Body of pancreas (tissue), 4 donors: Measurements from ENCODE around the gene TMEM131L. TPM values are rescaled to one million over a fixed set of nuclear protein-coding genes. Genes with fewer than 3 reads are reported as not detected.

Experiments
- ATAC-seq: fragments of 150-250 bp; one replicate; pipeline ENCODE4 v1.9.1; 2016
- DNase-seq, 4 donors: peaks; one replicate each; pipeline ENCODE4 v3.0.0-alpha.2; 2019
- H3K27ac ChIP-seq, 4 donors: fragments of 200-600 bp; sonication (generic); 1 replicate in 3 of 4; 2 replicates in 1 of 4; pipeline versions ENCODE4 v1.5.1 to v1.6.1; 2016 to 2019; ENCODE audit warnings: mild to moderate bottlenecking in 1 of 4, mixed read lengths in 1 of 4, moderate library complexity in 1 of 4
- H3K27me3 ChIP-seq, 2 donors: fragments of 200-600 bp; sonication (generic); one replicate each; pipeline ENCODE4 v1.6.0; 2016; ENCODE audit warnings: mild to moderate bottlenecking in 1 of 2
- H3K36me3 ChIP-seq, 2 donors: fragments of 200-600 bp; sonication (generic); replicated peaks in 1 of 2; 2 replicates each; pipeline ENCODE4 v1.5.1; 2016; ENCODE audit warnings: low read depth in 2 of 2; ENCODE audit not compliant: insufficient read depth in 1 of 2
- H3K4me1 ChIP-seq: fragments of 200-600 bp; sonication (generic); one replicate; pipeline ENCODE4 v1.6.0; 2016
- H3K4me3 ChIP-seq, 2 donors: fragments of 200-600 bp; sonication (generic); 1 replicate in 1 of 2; 2 replicates in 1 of 2; pipeline ENCODE4 v1.5.1; 2016 to 2019
- H3K9me3 ChIP-seq, 3 donors: fragments of 200-600 bp; sonication (generic); 1 replicate in 2 of 3; 2 replicates in 1 of 3; pipeline ENCODE4 v1.5.1; 2016
- POLR2A ChIP-seq, 3 donors: fragments of 450-650 bp; IDR thresholded peaks; one replicate each; pipeline ENCODE4 v1.6.1; 2016; ENCODE audit warnings: antibody characterized with exemption in 3 of 3, mild to moderate bottlenecking in 2 of 3
- WGBS, 2 donors: methylation state at CpG; one replicate each; pipeline ENCODE4 v1.1.5; 2017; 5-methylcytosine and 5-hydroxymethylcytosine counted together
- intact Hi-C: fragments of 100-400 bp; cut with DNase I; formaldehyde crosslinking; loops from one replicate; pipeline ENCODE4 v1.15.1; 2023
- total RNA-seq, 2 donors: library from RNA; depleted of rRNA; stranded (reverse); fragments of >200 nt; gene quantifications; one replicate each; pipeline ENCODE4 v1.1.0, GENCODE V29; 2016
- TF ChIP-seq, protein P1 (sequence below), 7 experiments: fragments of 450-650 bp in 4 of 7; fragments of 200-600 bp in 3 of 7; sonication (generic) in 3 of 7; IDR thresholded peaks; one replicate each; pipeline ENCODE4 v1.5.1; 2016 to 2019; ENCODE audit warnings: antibody characterized with exemption in 7 of 7

TMEM131L gene
- total RNA-seq, 2 donors from 2014 or later, result 47.1 to 63.6 TPM

GRCh38 chr4:153472122-153473037 lies 6.2 kb downstream of the TMEM131L start:
- Histone ChIP-seq H3K36me3 (peaks cover 2 to 6% of the 10 kb centered on the region in 2 donors), H3K9me3 (no peaks in the 10 kb centered on the region), H3K27me3 (no peaks in the 10 kb centered on the region), H3K4me3 (no peak overlapping the region), H3K27ac (peak overlapping the region; percentile 36 to 69 (median 52)), H3K4me1 (peaks cover 49% of the 10 kb centered on the region)
- no peak for TF ChIP-seq POLR2A (IDR thresholded peaks at IDR 0.05)
- TF ChIP-seq, protein P1, sequence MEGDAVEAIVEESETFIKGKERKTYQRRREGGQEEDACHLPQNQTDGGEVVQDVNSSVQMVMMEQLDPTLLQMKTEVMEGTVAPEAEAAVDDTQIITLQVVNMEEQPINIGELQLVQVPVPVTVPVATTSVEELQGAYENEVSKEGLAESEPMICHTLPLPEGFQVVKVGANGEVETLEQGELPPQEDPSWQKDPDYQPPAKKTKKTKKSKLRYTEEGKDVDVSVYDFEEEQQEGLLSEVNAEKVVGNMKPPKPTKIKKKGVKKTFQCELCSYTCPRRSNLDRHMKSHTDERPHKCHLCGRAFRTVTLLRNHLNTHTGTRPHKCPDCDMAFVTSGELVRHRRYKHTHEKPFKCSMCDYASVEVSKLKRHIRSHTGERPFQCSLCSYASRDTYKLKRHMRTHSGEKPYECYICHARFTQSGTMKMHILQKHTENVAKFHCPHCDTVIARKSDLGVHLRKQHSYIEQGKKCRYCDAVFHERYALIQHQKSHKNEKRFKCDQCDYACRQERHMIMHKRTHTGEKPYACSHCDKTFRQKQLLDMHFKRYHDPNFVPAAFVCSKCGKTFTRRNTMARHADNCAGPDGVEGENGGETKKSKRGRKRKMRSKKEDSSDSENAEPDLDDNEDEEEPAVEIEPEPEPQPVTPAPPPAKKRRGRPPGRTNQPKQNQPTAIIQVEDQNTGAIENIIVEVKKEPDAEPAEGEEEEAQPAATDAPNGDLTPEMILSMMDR (IDR thresholded peaks at IDR 0.05), result no peak
- 69 to 80% methylated on average over 5 of the region's 5 CpGs for WGBS, 2 donors
- no peak for ATAC-seq
- intact Hi-C loops, result no loop called here
- DNase-seq, result no peak

DNA sequence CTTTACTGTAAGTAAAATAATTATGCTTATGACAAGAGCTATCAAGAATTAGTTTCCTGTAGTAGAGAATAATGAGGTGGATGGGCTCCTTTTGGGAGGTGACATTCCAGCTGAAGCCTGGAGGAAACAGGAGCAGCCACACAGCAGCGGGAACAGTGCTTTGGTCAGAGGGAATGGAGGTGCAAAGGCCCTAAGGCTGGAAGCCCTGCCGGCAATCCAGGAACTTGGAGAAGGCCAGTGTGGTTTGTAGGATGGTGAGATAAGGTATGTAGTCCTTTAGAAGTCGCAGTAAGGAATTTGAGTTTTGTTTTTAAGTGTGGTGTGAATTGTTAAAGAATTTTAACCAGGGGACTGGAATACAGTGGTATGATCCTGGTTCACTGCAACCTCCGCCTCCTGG lies 8.1 kb downstream of the TMEM131L start:
- 91 to 97% methylated on average over 4 of the region's 4 CpGs for WGBS, 2 donors
- intact Hi-C loops, result no loop called here
- peaks cover 2 to 6% of the 10 kb centered on the region in 2 donors for H3K36me3 ChIP-seq
- TF ChIP-seq POLR2A (IDR thresholded peaks at IDR 0.05), result no peak
- TF ChIP-seq, protein P1 (IDR thresholded peaks at IDR 0.05), result no peak
- H3K4me3 ChIP-seq, result no peak overlapping the region
- H3K27ac ChIP-seq, result no peak overlapping the region
- DNase-seq, result no peak
- ATAC-seq, result no peak
- H3K9me3 ChIP-seq, result no peaks in the 10 kb centered on the region
- H3K27me3 ChIP-seq, result no peaks in the 10 kb centered on the region
- H3K4me1 ChIP-seq, result peaks cover 37% of the 10 kb centered on the region

- H3K4me1 ChIP-seq, result peaks cover 13% of the 10 kb centered on the region
- peaks cover 0 to 6% of the 10 kb centered on the region in 2 donors for H3K36me3 ChIP-seq
- H3K4me3 ChIP-seq, result no peak overlapping the region
- intact Hi-C loops, result no loop called here
- no peak overlapping the region for H3K27ac ChIP-seq
- no peak for DNase-seq
- no peaks in the 10 kb centered on the region for H3K27me3 ChIP-seq
- H3K9me3 ChIP-seq, result no peaks in the 10 kb centered on the region
- 56 to 63% methylated on average over 8 of the region's 8 CpGs for WGBS, 2 donors
- TF ChIP-seq, protein P1 (IDR thresholded peaks at IDR 0.05), result no peak
- TF ChIP-seq POLR2A (IDR thresholded peaks at IDR 0.05), result no peak
- ATAC-seq, result no peak
Observed at GRCh38 chr4:153476829-153477574, 10.8 kb downstream of the TMEM131L start.

GRCh38 chr4:153479101-153479500 lies 12.9 kb downstream of the TMEM131L start:
- peaks cover 11% of the 10 kb centered on the region for H3K4me1 ChIP-seq
- no peak overlapping the region for H3K4me3 ChIP-seq
- WGBS, 2 donors, result 72 to 79% methylated on average over 3 of the region's 3 CpGs
- intact Hi-C loops, result no loop called here
- H3K9me3 ChIP-seq, result no peaks in the 10 kb centered on the region
- no peak for TF ChIP-seq POLR2A (IDR thresholded peaks at IDR 0.05)
- TF ChIP-seq, protein P1 (IDR thresholded peaks at IDR 0.05), result no peak
- no peak for DNase-seq
- no peak for ATAC-seq
- H3K36me3 ChIP-seq, result peaks cover 0 to 6% of the 10 kb centered on the region in 2 donors
- no peaks in the 10 kb centered on the region for H3K27me3 ChIP-seq
- H3K27ac ChIP-seq, result no peak overlapping the region
